Measurements from ENCODE around the gene STK38.

Gene STK38

DNA sequence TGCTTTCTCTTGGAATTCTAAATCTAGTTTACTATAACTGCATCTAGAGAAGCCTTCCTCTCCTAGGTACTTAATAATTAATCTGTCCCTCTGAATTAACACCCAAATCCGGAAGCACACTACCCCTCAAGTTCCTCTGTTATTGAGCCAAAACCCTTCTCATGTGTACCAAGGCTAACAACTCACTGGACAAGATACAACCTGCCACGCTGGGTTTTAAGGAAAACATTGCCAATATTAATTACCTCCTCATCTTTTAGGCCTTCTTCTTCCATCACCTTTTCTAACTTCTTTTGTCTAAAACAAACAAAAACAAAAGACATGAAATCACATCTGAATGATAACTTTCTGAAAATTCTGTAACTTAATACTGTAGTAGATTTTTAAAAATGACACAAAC, 21.9 kb downstream of the STK38 start:
- Mint-ChIP-seq H3K4me1 (peaks cover 6% of the 10 kb centered on the region), H3K27me3 (ENCODE audit: low read depth) (no peaks in the 10 kb centered on the region), H3K9me3 (no peaks in the 10 kb centered on the region), H3K4me3 (no peak overlapping the region), H3K27ac (no peak overlapping the region), H3K36me3 (ENCODE audit: low read depth) (peaks cover 69% of the 10 kb centered on the region)
- TF ChIP-seq, protein P1, sequence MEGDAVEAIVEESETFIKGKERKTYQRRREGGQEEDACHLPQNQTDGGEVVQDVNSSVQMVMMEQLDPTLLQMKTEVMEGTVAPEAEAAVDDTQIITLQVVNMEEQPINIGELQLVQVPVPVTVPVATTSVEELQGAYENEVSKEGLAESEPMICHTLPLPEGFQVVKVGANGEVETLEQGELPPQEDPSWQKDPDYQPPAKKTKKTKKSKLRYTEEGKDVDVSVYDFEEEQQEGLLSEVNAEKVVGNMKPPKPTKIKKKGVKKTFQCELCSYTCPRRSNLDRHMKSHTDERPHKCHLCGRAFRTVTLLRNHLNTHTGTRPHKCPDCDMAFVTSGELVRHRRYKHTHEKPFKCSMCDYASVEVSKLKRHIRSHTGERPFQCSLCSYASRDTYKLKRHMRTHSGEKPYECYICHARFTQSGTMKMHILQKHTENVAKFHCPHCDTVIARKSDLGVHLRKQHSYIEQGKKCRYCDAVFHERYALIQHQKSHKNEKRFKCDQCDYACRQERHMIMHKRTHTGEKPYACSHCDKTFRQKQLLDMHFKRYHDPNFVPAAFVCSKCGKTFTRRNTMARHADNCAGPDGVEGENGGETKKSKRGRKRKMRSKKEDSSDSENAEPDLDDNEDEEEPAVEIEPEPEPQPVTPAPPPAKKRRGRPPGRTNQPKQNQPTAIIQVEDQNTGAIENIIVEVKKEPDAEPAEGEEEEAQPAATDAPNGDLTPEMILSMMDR (IDR thresholded peaks at IDR 0.05; ENCODE audit: unreplicated experiment in 3 of 3): no peak

DNA sequence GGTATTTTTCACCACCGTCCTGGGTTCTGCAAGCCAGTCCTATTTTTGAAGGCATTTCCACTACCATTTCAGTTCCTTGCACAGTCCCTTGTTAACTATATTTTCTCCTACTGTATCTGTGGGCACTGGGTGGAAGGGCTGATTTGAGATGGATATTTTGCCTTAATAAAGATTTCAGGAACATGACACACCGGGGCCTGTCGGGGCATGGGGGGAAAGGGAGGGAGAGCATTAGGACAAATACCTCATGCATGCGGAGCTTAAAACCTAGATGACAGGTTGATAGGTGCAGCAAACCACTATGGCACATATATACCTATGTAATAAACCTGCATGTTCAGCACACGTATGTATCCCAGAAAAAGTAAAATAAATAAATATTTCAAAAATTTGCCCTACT, 22.4 kb downstream of the STK38 start:
- TF ChIP-seq, protein P1 (IDR thresholded peaks at IDR 0.05; ENCODE audit: unreplicated experiment in 3 of 3): no peak
- H3K27ac Mint-ChIP-seq: no peak overlapping the region
- H3K4me3 Mint-ChIP-seq: no peak overlapping the region
- H3K4me1 Mint-ChIP-seq: peaks cover 6% of the 10 kb centered on the region
- no peaks in the 10 kb centered on the region for H3K27me3 Mint-ChIP-seq (ENCODE audit: low read depth)
- H3K9me3 Mint-ChIP-seq: no peaks in the 10 kb centered on the region
- peaks cover 70% of the 10 kb centered on the region for H3K36me3 Mint-ChIP-seq (ENCODE audit: low read depth)

DNA sequence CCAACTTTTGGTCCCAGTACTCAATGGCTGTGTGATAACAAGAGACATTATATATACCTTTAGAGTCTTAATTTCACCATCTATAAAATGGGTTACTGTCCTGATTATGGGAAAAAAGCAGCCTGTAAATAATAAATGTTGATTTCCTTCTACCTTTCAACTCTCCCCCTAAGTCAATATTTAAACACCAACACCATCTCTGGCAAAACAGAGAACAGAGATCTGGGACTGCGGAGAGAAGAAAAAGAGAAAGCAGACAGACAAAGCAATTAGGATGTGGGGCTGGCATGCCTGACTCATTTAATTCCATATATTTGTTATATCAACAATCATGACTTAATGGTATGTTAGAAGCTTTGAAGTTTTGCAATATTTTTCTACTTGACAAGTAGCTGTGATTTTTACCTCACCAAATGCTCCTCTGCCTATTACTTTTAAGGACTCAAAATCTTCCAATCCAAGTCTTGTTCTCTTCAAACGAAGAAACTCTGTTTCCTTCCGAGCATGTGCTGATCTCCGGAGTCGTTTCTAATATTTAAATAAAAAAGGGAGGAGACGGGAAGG, 23.3 kb downstream of the STK38 start:
- Mint-ChIP-seq H3K27me3 (ENCODE audit: low read depth) (no peaks in the 10 kb centered on the region), H3K36me3 (ENCODE audit: low read depth) (peaks cover 63% of the 10 kb centered on the region), H3K27ac (no peak overlapping the region), H3K4me3 (no peak overlapping the region), H3K4me1 (peaks cover 6% of the 10 kb centered on the region), H3K9me3 (no peaks in the 10 kb centered on the region)
- TF ChIP-seq, protein P1 (IDR thresholded peaks at IDR 0.05; ENCODE audit: unreplicated experiment in 3 of 3): no peak

DNA sequence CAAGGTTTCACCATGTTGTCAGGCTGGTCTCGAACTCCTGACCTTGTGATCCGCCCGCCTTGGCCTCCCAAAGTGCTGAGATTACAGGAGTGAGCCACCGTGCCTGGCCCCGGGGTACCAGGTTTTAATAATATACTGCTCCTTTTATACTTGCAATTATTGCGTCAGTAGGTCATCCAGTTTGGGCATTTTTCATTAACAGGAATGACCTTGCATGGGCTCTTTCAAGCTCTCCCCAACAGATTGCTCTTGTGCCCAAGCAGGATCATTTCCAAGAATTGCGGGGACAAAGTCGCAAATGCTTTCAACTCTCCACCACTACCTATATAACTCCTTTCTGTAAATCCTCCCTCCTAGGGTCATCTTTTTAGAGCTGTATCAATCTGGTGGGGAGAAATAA, 23.8 kb downstream of the STK38 start:
- Mint-ChIP-seq H3K36me3 (ENCODE audit: low read depth) (peaks cover 66% of the 10 kb centered on the region), H3K4me3 (no peak overlapping the region), H3K4me1 (peaks cover 6% of the 10 kb centered on the region), H3K27me3 (ENCODE audit: low read depth) (no peaks in the 10 kb centered on the region), H3K27ac (no peak overlapping the region), H3K9me3 (no peaks in the 10 kb centered on the region)
- TF ChIP-seq, protein P1 (IDR thresholded peaks at IDR 0.05; ENCODE audit: unreplicated experiment in 3 of 3): no peak

DNA sequence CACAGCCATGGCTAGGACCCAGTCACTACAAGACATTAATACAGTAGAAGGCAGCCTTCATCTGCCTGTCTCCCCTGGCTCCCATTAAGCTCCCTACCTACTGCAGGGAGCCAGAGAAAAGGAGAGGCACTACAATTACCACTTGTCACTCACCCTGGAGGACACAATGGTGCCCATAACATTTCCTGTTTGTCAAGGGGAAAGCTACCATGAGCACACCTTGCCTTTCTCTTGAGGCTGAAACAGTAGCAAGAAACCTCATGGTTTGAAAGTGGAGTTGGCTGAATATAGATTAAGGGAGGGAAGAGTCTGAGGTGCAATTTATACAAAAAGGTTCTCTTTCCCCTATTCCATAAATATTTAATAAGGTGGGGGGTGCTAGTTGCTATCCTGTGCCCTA, 27.9 kb downstream of the STK38 start:
- no peak overlapping the region for H3K27ac Mint-ChIP-seq
- peaks cover 62% of the 10 kb centered on the region for H3K36me3 Mint-ChIP-seq (ENCODE audit: low read depth)
- TF ChIP-seq, protein P1 (IDR thresholded peaks at IDR 0.05; ENCODE audit: unreplicated experiment in 3 of 3): no peak
- H3K9me3 Mint-ChIP-seq: no peaks in the 10 kb centered on the region
- no peaks in the 10 kb centered on the region for H3K27me3 Mint-ChIP-seq (ENCODE audit: low read depth)
- no peaks in the 10 kb centered on the region for H3K4me1 Mint-ChIP-seq
- H3K4me3 Mint-ChIP-seq: no peak overlapping the region

DNA sequence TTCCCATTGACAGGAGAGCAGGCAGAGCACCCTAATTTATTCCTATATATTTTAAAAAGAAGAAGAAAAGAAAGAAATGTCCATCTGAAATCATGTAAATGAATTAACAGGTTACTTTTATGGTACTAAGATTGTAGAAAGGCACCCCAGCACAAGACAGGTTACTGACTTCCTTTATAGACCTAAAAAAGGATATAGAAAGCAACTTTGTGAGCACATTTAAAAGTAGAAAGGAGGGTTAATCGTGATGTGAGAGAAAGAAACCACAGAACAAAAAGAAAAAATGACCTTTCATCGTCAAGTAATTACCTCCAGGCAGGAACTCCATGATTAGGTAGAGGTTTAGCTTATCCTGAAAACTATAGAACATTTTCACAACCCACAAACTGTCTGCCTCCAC, 29.9 kb downstream of the STK38 start:
- Mint-ChIP-seq H3K4me3 (no peak overlapping the region), H3K27ac (no peak overlapping the region)

More for the DNA sequence above, 29.9 kb downstream of the STK38 start:
- H3K36me3 Mint-ChIP-seq (ENCODE audit: low read depth): peaks cover 56% of the 10 kb centered on the region
- TF ChIP-seq, protein P1 (IDR thresholded peaks at IDR 0.05; ENCODE audit: unreplicated experiment in 3 of 3): no peak
- no peaks in the 10 kb centered on the region for H3K27me3 Mint-ChIP-seq (ENCODE audit: low read depth)
- no peaks in the 10 kb centered on the region for H3K9me3 Mint-ChIP-seq
- no peaks in the 10 kb centered on the region for H3K4me1 Mint-ChIP-seq

Data from nephron (organoid).